ENCODE data around the gene LMO1. TPM values are rescaled to one million over a fixed set of nuclear protein-coding genes. Genes with fewer than 3 reads are reported as not detected.

The LMO1 gene
- polyA plus RNA-seq, 1 of the 3 experiments (the other 2 are of a cell fraction) = 0.12 TPM

- Histone ChIP-seq H3K27me3 (ENCODE audit: insufficient read depth) (no peaks in the 10 kb centered on the region), H3K4me1 (ENCODE audit: control insufficient read depth in 1 of 2, insufficient read depth in 2 of 2, low read depth in 1 of 2, low read length in 1 of 2) (peaks cover 0 to 7% of the 10 kb centered on the region in 2 experiments; a peak in 1 of 4 replicates), H3F3A (replicated peaks; ENCODE audit: insufficient read depth) (no peaks in the 10 kb centered on the region), H3K27ac (ENCODE audit: low read depth in 2 of 2, low read length in 1 of 2) (no peak overlapping the region), H3K4me2 (no peak overlapping the region), H4K20me1 (ENCODE audit: insufficient read depth) (no peaks in the 10 kb centered on the region), H3K9me2 (no peaks in the 10 kb centered on the region), H3K36me3 (replicated peaks in 1 of 2; ENCODE audit: control insufficient read depth in 1 of 2, insufficient read depth in 2 of 2, low read length in 1 of 2) (no peaks in the 10 kb centered on the region), H3K9ac (no peak overlapping the region), H3K4me3 (ENCODE audit: low read depth in 2 of 2, low read length in 1 of 2) (no peak overlapping the region), H3K9me3 (no peaks in the 10 kb centered on the region), H2AFZ (ENCODE audit: low read depth) (no peak overlapping the region), H3K79me2 (ENCODE audit: insufficient read depth) (no peaks in the 10 kb centered on the region)
- TF ChIP-seq, protein P1, sequence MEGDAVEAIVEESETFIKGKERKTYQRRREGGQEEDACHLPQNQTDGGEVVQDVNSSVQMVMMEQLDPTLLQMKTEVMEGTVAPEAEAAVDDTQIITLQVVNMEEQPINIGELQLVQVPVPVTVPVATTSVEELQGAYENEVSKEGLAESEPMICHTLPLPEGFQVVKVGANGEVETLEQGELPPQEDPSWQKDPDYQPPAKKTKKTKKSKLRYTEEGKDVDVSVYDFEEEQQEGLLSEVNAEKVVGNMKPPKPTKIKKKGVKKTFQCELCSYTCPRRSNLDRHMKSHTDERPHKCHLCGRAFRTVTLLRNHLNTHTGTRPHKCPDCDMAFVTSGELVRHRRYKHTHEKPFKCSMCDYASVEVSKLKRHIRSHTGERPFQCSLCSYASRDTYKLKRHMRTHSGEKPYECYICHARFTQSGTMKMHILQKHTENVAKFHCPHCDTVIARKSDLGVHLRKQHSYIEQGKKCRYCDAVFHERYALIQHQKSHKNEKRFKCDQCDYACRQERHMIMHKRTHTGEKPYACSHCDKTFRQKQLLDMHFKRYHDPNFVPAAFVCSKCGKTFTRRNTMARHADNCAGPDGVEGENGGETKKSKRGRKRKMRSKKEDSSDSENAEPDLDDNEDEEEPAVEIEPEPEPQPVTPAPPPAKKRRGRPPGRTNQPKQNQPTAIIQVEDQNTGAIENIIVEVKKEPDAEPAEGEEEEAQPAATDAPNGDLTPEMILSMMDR (IDR thresholded peaks at IDR 0.05) = no peak
- TF ChIP-seq, protein P2, sequence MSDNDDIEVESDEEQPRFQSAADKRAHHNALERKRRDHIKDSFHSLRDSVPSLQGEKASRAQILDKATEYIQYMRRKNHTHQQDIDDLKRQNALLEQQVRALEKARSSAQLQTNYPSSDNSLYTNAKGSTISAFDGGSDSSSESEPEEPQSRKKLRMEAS (IDR thresholded peaks at IDR 0.05; ENCODE audit: low read depth) = no peak
- TF ChIP-seq CHD2 (IDR thresholded peaks at IDR 0.05; ENCODE audit: low read length, partially characterized antibody) (no peak), GABPA (IDR thresholded peaks at IDR 0.05; ENCODE audit: low read depth) (no peak), RCOR1 (IDR thresholded peaks at IDR 0.05; ENCODE audit: low read length) (no peak), FOXJ3 (CRISPR knock-in tag; IDR thresholded peaks at IDR 0.05) (no peak), GATA2 (CRISPR knock-in tag; IDR thresholded peaks at IDR 0.05) (no peak), JUND (IDR thresholded peaks at IDR 0.05) (no peak), SIN3A (IDR thresholded peaks at IDR 0.05; ENCODE audit: borderline replicate concordance, low read depth, low read length) (no peak), ELF1 (IDR thresholded peaks at IDR 0.05) (no peak)
- TF ChIP-seq, protein P3, sequence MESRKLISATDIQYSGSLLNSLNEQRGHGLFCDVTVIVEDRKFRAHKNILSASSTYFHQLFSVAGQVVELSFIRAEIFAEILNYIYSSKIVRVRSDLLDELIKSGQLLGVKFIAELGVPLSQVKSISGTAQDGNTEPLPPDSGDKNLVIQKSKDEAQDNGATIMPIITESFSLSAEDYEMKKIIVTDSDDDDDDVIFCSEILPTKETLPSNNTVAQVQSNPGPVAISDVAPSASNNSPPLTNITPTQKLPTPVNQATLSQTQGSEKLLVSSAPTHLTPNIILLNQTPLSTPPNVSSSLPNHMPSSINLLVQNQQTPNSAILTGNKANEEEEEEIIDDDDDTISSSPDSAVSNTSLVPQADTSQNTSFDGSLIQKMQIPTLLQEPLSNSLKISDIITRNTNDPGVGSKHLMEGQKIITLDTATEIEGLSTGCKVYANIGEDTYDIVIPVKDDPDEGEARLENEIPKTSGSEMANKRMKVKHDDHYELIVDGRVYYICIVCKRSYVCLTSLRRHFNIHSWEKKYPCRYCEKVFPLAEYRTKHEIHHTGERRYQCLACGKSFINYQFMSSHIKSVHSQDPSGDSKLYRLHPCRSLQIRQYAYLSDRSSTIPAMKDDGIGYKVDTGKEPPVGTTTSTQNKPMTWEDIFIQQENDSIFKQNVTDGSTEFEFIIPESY (IDR thresholded peaks at IDR 0.05; ENCODE audit: borderline replicate concordance, low read depth) = no peak
- TF ChIP-seq, protein P4, sequence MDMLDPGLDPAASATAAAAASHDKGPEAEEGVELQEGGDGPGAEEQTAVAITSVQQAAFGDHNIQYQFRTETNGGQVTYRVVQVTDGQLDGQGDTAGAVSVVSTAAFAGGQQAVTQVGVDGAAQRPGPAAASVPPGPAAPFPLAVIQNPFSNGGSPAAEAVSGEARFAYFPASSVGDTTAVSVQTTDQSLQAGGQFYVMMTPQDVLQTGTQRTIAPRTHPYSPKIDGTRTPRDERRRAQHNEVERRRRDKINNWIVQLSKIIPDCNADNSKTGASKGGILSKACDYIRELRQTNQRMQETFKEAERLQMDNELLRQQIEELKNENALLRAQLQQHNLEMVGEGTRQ (IDR thresholded peaks at IDR 0.05; ENCODE audit: borderline replicate concordance, low read depth, low read length) = no peak
- ChIA-PET CTCF (interaction anchor here (0.7 to 7.3 kb wide), 15 partner anchors 10 to 252 kb away, joined by 3 to 40 read pairs (median 4); partner anchors contain the start of gene LMO1), POLR2A (no interaction called here)
- WGBS (ENCODE audit: low lambda C conversion rate) = 75% methylated on average over 8 of the region's 11 CpGs
- no peak for DNase-seq
These were observed 47.1 kb upstream of the LMO1 start for GRCh38 chr11:8310743-8311298.
